ENCODE results near the gene DRD1.

The DRD1 gene

DNA sequence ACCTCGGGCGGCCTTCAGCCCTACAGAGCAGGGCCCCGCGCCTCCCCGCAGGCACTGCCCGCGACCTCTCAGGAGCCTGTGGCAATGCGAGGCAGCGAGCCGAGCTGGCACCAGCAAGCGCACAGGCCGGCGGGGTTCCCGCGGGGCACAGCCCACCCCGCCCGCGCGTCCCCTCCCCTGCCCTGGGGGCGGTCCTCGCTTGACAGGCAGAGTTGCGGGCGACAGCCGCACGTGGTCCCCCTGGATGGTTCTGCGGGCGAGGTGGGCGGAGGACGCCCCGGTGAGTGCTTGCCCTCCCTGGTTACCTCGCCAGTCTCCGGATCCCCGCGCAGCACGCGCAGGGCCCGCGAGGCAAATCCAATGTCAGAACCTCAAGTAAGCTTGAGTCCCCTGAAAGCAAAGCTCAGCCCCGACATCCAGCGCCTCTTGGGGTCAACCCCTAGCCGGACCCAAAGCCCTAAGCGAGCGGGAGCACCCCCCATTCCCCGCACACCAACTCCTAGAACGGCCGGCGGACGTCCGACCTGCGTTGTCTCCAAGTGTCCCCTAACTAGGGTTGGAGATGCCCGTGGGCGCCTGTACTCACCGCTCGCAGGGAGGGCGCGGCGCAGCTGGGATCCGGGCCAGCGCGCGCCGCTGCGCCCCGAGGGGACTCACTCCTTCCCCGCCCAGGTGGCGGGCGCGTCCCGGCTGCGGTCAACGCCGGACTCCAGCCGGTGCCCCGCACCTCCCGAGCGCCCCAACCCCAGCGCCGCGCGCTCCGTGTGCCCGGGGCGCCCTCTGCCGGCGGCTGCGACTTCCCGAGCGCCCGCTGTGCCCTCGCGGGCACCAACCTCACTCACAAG is at the start of gene DRD1:
TSS of gene DRD1 (minus strand) at position 123 of the 845 bp plus-strand sequence. CDS start 1,083 bp downstream, outside the sequence.
- DNase-seq, result no peak

DNA sequence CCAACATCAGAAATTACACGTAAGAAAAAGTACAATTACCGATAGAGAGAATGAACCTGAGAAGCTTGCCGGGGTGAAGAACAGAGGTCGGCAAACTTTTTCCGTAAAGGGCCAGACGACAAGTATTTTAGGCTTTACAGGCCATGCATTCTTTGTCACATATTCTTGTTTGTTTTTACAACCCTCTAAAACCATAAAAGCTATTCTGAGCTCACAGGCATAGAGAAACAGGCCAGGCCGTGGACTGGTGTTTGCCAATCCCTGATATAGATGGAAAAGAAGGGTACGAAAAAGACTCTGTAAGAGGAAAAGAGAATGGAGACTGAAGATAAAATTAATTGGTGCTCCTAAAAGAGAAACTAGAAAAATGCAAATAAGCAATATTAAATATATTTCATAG is 49.7 kb upstream of the DRD1 start:
- DNase-seq, result no peak

DNA sequence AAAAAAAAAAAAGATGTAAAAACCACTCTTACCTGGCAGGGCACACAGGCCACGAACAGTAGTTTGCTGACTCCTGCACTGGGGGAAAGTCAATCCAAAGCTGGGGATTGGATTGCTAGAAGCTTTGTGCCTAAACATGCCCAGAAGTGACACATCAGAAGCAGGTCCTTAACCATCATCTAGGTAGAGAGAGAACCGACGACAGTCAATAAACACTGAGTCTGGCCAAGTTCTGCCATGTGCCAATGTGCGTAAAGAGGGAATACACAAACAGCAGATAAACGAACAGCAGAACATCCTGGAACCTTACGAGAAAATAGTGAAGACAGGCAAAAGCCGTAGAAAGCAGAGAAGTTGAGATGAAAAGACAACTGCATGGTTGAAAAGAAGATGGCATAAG is 49.3 kb upstream of the DRD1 start:
- DNase-seq, result no peak

GRCh38 chr5:175491223-175491622 is 47.2 kb upstream of the DRD1 start:
- no peak for DNase-seq

- peak; percentile 24 for DNase-seq
Observed at GRCh38 chr5:175489693-175490443, 45.9 kb upstream of the DRD1 start.

DNA sequence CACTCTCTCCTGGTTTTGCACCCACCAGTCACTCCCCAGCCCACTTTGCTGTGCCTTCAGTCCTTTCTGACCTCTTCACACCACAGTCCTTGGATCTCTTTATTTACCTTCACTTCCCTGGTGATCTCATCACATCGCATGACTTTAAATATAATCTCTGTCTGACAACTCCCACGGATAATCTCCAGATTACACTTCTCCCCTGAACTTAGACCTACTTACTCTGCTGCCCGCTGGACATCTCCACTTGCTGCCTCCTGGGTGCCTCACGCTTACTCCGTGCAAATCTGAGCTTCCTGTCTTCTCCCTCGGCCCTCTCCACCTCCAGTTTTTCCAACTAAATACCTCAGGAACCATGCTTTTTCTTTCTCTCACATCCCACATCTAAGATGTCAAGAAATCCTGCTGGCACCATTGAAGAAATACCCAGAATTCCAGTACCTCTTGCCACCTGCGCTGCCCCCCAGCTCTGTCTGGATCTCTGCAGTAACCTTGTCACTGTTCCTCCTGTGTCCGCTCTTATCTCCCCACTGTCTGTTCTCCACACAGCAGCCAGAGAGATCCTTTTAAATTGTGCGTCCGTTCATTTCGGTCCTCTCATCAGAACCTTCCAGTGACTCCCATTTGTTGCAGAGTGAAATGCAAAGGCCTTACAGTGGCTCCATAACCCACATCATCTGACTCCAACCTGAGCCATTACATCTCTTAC is 43.7 kb upstream of the DRD1 start:
- no peak for DNase-seq

- no peak for DNase-seq
Observed at GRCh38 chr5:175485631-175486030, 41.6 kb upstream of the DRD1 start.

DNA sequence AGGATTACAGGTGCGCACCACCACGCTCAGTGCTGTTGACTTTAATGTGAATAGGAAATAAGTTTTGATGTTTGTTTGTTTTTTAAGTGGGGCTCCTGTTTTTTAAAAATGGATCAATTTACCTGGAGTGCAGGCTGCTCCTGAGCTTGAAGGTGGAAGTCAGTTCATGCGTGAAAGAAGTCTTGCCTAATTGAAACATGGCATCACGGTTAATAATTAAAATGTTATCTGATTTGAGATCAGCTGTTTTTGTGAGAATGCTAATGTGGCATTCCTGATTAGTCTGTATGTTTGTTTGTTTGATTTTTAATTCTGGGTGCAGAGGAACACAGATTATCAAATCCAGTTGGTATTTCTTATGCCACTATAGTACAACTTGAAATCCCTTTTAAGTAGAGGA is 40.8 kb upstream of the DRD1 start:
- no peak for DNase-seq

DNA sequence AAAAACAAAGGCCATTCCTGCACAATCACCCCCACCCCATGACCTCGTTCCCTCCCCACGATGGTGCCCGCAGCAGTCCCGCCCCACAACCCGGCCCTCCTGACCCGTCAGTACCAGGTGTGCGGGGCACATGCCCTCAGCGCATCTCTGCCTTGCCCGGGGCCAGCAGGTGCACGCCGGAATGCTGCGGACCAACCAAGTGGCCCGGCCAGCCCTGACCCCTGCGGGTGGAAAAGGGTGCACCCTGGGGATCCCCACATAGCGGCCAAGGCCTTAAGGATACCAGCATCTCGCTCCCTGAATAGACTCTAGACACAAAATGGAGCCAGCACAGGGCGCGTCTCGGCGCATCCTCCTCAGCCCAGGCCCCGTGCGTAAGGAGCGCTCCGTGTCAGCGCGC is 40.3 kb upstream of the DRD1 start:
- no peak for DNase-seq

GRCh38 chr5:175483337-175483736 is 39.4 kb upstream of the DRD1 start:
- no peak for DNase-seq

- peak; percentile 41 for DNase-seq
Observed at GRCh38 chr5:175479125-175479881, 35.3 kb upstream of the DRD1 start.

- peak; percentile 80 for DNase-seq
Observed at GRCh38 chr5:175478384-175479124, 34.6 kb upstream of the DRD1 start, which contains the start of gene SFXN1. Gene SFXN1 (plus strand): TSS chr5:175478560. CDS start chr5:175492104, 13,544 bp downstream.

DNA sequence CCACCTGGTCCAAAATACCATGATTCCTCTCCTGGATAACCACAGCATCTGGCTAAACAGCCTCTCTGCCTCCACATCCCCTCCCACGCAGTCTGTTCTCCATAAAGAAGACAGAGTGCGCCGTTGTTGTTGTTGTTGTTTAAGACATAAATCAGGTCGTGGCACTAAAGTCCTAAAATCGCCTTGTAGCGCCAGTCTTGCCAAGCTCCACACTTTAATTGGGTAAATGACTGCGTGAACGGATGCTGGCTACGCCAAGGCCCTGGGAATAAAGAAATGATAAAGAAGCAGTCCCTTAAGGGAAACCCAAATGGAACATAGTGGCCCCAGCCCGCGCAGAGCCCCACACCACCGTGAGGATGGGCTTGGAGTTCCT is 34.0 kb upstream of the DRD1 start:
- DNase-seq, result no peak

DNA sequence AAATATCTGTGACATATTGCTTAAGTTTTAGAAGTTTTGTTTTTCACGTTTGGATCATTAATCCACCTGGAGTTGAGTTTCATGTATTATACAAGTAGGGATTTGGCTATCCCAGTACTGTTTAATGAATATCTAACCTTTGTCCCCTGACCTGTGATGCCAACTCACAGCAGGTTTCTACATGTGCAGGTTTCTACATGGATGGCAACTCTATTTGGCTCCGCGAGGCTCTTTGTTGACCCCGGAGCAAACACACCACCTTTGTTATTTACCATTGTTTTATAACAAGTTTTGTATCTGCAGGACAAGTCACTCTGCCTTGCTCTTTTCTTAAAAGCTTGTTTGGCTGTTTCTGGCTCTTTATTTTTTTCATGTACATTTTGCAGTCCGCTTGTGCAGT is 33.5 kb upstream of the DRD1 start:
- no peak for DNase-seq

DNA sequence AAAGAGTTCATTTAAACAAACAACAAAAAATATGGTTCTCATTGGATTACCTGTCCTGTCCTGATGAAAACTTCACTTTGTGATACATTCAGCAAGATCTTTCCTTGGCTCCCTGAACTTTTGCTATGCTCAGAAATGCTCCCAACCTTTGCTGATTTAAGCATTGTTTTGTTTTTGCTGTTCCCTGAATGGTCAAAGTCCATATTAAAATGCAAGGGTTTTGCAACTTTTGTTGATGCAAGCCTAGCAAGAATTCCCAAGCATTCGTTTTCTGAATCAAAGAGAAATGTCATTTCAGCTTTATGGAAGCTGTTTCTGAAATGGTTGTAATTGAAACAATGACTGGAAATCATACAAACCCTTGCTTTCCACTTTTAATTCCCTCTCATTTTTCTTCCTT is 31.3 kb upstream of the DRD1 start:
- DNase-seq, result no peak

DNA sequence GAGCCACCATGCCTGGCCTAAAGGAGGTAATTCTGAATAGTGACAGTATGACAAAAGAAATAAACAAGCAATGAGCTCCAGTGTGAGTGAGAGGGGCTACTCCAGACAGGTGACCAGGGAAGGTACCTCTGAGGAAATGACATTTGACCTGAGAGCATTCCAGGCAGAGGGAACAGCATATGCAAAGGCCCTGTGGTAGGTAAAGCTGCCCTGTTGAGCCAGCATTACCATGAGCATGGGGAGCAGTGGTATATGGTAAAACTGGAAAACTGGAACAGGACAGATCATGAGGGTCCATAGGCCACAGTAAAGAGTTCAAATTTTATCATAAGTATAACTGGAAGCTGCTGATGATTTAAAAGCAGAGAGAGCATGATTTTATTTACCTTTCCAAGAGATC is 28.4 kb upstream of the DRD1 start:
- no peak for DNase-seq

DNA sequence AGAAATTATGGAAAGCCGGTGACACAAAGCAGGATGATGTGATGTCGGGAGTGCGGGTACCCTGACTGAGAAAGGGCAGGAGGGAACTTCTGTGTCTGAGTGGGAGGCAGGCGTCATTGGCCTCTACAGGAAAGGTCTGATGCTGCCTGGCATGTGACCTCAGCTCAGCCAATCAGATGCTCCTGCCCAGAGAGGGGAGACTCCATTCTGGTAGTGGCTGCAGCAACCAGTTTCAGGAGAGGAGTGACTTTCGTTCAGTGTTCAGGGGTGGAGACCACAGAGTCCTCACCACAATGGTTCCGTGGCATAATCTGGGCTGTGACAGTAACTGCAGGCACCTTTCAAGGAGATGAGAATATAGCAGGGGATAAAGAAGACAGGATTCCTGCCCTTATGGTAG is 27.6 kb upstream of the DRD1 start:
- no peak for DNase-seq

- no peak for DNase-seq
Observed at GRCh38 chr5:175471196-175471595, 27.2 kb upstream of the DRD1 start.

DNA sequence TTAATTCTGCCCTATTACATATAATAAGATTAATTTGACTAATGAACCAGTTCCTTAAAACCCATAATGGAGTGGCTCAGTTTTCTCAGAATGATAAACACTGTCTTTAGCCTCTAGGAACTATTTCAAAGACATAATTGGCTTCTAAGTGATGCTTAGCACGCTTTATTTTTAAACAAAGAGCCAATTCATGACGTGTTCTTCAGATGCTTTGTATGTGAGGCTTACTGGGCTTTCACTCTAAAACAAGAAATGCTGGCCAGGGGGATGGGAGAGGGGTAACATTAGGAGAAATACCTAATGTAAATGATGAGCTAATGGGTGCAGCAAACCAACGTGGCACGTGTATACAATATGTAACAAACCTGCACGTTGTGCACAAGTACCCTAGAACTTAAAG is 26.8 kb upstream of the DRD1 start:
- no peak for DNase-seq

DNA sequence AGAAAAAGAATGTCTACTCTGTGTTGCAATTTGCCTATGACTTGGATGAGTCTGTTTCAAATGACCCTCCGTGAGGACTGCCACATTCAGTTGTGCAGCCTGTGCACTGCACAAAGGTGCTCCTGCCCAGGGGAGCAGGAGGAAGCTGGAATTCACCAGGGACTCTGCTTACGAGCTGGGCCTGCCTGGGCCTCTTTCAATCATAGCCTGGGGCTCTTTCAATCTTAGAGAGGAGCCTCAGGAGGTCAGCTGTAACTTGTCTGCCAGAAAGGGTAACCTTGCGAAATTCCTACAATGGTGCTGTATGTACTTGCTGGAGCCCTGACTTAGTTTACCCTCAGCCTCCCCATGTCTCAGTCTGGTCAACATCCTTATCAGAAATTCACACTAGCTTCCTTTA is 25.9 kb upstream of the DRD1 start:
- DNase-seq, result no peak

DNA sequence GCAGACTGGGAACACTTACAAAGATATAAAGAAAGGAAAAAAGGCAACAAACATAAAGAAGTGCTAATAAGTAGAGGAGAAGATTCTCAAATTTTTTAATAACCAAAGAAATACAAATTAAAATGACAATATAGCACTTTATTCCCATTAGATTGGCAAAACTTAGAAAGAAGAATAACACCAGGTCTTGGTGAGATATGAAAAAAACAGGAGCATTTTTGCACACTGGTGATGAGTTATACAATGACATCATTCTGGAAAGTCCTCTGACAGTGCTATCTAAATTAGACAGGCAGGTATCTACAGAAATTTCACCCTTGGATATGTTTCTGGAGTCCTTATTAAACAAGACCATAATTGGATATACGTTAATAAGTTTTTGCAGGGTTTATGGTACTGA is 24.9 kb upstream of the DRD1 start:
- DNase-seq, result no peak

All from OCI-M1 (cell line).